H9 (cell line): ENCODE measurements around the gene DLG2. TPM values are rescaled to one million over a fixed set of nuclear protein-coding genes. Genes with fewer than 3 reads are reported as not detected.

Experiments used
- DNase-seq: peaks from one replicate; pipeline ENCODE4 v3.0.0-alpha.2; 2017
- H2AFZ ChIP-seq: one replicate; pipeline ENCODE4 v1.6.1; 2013; ENCODE audit warnings: mild to moderate bottlenecking, low read length, control low read depth, moderate library complexity
- H2AK5ac ChIP-seq: 2 replicates; pipeline ENCODE4 v1.6.1; 2013; ENCODE audit warnings: low read length, control low read depth, mixed read lengths; ENCODE audit not compliant: insufficient read length
- H2BK120ac ChIP-seq: one replicate; pipeline ENCODE4 v1.6.1; 2013; ENCODE audit warnings: low read depth, mild to moderate bottlenecking, low read length, control low read depth, inconsistent platforms; ENCODE audit not compliant: poor library complexity, severe bottlenecking
- H2BK12ac ChIP-seq: 2 replicates; pipeline ENCODE4 v1.6.1; 2013; ENCODE audit warnings: low read length, control low read depth, mixed read lengths, low read depth; ENCODE audit not compliant: insufficient read length
- H2BK15ac ChIP-seq: 2 replicates; pipeline ENCODE4 v1.6.1; 2013; ENCODE audit warnings: low read depth, low read length, control low read depth
- H2BK20ac ChIP-seq: one replicate; pipeline ENCODE4 v1.6.1; 2013; ENCODE audit warnings: low read depth, mild to moderate bottlenecking, low read length, control low read depth, inconsistent platforms; ENCODE audit not compliant: poor library complexity, severe bottlenecking
- H2BK5ac ChIP-seq: 2 replicates; pipeline ENCODE4 v1.6.1; 2013; ENCODE audit warnings: low read length, control low read depth, mixed read lengths; ENCODE audit not compliant: insufficient read length
- H3K14ac ChIP-seq: 2 replicates; pipeline ENCODE4 v1.6.1; 2013; ENCODE audit warnings: low read length, control low read depth; ENCODE audit not compliant: insufficient read depth
- H3K18ac ChIP-seq: 2 replicates; pipeline ENCODE4 v1.6.1; 2013; ENCODE audit warnings: low read depth, mild to moderate bottlenecking, mixed read lengths, low read length, control low read depth; ENCODE audit not compliant: insufficient read length
- H3K23ac ChIP-seq: 2 replicates; pipeline ENCODE4 v1.6.1; 2013; ENCODE audit warnings: low read length, control low read depth, mixed read lengths, low read depth; ENCODE audit not compliant: insufficient read length
- H3K23me2 ChIP-seq: 2 replicates; pipeline ENCODE4 v1.6.1; 2013; ENCODE audit warnings: low read depth, mild to moderate bottlenecking, mixed read lengths, low read length, control low read depth; ENCODE audit not compliant: insufficient read length, poor library complexity, severe bottlenecking
- H3K27ac ChIP-seq: 2 replicates; pipeline ENCODE4 v1.5.1; 2013; ENCODE audit warnings: low read length, control low read depth, mixed read lengths, low read depth; ENCODE audit not compliant: insufficient read length
- H3K27me3 ChIP-seq: 2 replicates; pipeline ENCODE4 v1.6.1; 2013; ENCODE audit warnings: low read length, control low read depth, inconsistent platforms; ENCODE audit not compliant: insufficient read depth
- H3K4ac ChIP-seq: 2 replicates; pipeline ENCODE4 v1.6.1; 2013; ENCODE audit warnings: low read depth, mild to moderate bottlenecking, control low read depth, inconsistent platforms, low read length, moderate library complexity
- H3K4me1 ChIP-seq: 2 replicates; pipeline ENCODE4 v1.6.1; 2013; ENCODE audit warnings: low read length, control low read depth, inconsistent platforms; ENCODE audit not compliant: insufficient read depth
- H3K4me2 ChIP-seq: 2 replicates; pipeline ENCODE4 v1.6.1; 2013; ENCODE audit warnings: low read length, control low read depth, mixed read lengths; ENCODE audit not compliant: insufficient read length, insufficient read depth
- H3K56ac ChIP-seq: 2 replicates; pipeline ENCODE4 v1.6.1; 2013; ENCODE audit warnings: low read depth, mild to moderate bottlenecking, mixed read lengths, low read length, control low read depth; ENCODE audit not compliant: insufficient read length
- H3K79me1 ChIP-seq: 2 replicates; pipeline ENCODE4 v1.6.1; 2013; ENCODE audit warnings: low read depth, mild to moderate bottlenecking, moderate library complexity, low read length, control low read depth, inconsistent platforms; ENCODE audit not compliant: insufficient read depth, poor library complexity, severe bottlenecking
- H3K79me2 ChIP-seq: 2 replicates; pipeline ENCODE4 v1.6.1; 2013; ENCODE audit warnings: low read length, control low read depth, inconsistent platforms; ENCODE audit not compliant: insufficient read depth
- H3K9ac ChIP-seq: 2 replicates; pipeline ENCODE4 v1.6.1; 2013; ENCODE audit warnings: low read length, control low read depth, mixed read lengths; ENCODE audit not compliant: insufficient read length; ENCODE audit errors: extremely low read depth
- H3K9me3 ChIP-seq: one replicate; pipeline ENCODE4 v1.6.1; 2013; ENCODE audit warnings: low read depth, low read length, inconsistent platforms; ENCODE audit not compliant: control insufficient read depth
- H3T11ph ChIP-seq: one replicate; pipeline ENCODE4 v1.6.1; 2013; ENCODE audit warnings: mild to moderate bottlenecking, low read length, control low read depth, inconsistent platforms
- H4K20me1 ChIP-seq: one replicate; pipeline ENCODE4 v1.6.1; 2013; ENCODE audit not compliant: control insufficient read depth, insufficient read length, insufficient read depth
- H4K5ac ChIP-seq: 2 replicates; pipeline ENCODE4 v1.6.1; 2013; ENCODE audit warnings: low read depth, mild to moderate bottlenecking, mixed read lengths, low read length, control low read depth; ENCODE audit not compliant: insufficient read length
- H4K8ac ChIP-seq: replicated peaks from 2 replicates; pipeline ENCODE4 v1.6.1; 2013; ENCODE audit warnings: low read length, control low read depth, mixed read lengths, low read depth; ENCODE audit not compliant: insufficient read length
- H4K91ac ChIP-seq: 2 replicates; pipeline ENCODE4 v1.6.1; 2013; ENCODE audit warnings: low read depth, mild to moderate bottlenecking, moderate library complexity, mixed read lengths, low read length, control low read depth; ENCODE audit not compliant: insufficient read length
- H3K27ac Mint-ChIP-seq, 3 experiments: 2 replicates in 2 of 3; 3 replicates in 1 of 3; pipeline ENCODE4 v1.8.0; 2020 to 2021; ENCODE audit warnings: mixed read lengths in 3 of 3, mild to moderate bottlenecking in 1 of 3, moderate library complexity in 1 of 3
- H3K27me3 Mint-ChIP-seq: 2 replicates; pipeline ENCODE4 v1.8.0; 2021; ENCODE audit warnings: low read depth, mild to moderate bottlenecking, moderate library complexity, mixed read lengths
- H3K36me3 Mint-ChIP-seq, 3 experiments: 2 replicates in 2 of 3; 3 replicates in 1 of 3; pipeline ENCODE4 v1.8.0; 2020 to 2021; ENCODE audit warnings: low read depth in 3 of 3, mixed read lengths in 3 of 3; ENCODE audit not compliant: insufficient read depth in 1 of 3
- H3K4me1 Mint-ChIP-seq, 2 experiments: 2 replicates each; pipeline ENCODE4 v1.8.0; 2020; ENCODE audit warnings: mixed read lengths in 2 of 2
- H3K4me3 Mint-ChIP-seq, 2 experiments: 2 replicates in 1 of 2; 3 replicates in 1 of 2; pipeline ENCODE4 v1.8.0; 2020 to 2021; ENCODE audit warnings: mild to moderate bottlenecking in 2 of 2, mixed read lengths in 2 of 2, moderate library complexity in 1 of 2
- H3K9me3 Mint-ChIP-seq, 2 experiments: 2 replicates in 1 of 2; 3 replicates in 1 of 2; pipeline ENCODE4 v1.8.0; 2020; ENCODE audit warnings: mild to moderate bottlenecking in 2 of 2, mixed read lengths in 2 of 2, moderate library complexity in 1 of 2
- CTCF ChIP-seq: fragments of 200-600 bp; sonication (generic); conservative IDR thresholded peaks from 3 replicates; pipeline ENCODE4 v1.8.0; 2021; ENCODE audit warnings: antibody characterized with exemption, mild to moderate bottlenecking
- WGBS: extraction: QIAGEN DNeasy Blood & Tissue Kit; methylation state at CpG from one replicate; pipeline ENCODE4 v1.1.7; 2013; ENCODE audit warnings: missing lambda C conversion rate, low lambda C conversion rate, mixed read lengths; ENCODE audit not compliant: insufficient read length; ENCODE audit errors: extremely low coverage; 5-methylcytosine and 5-hydroxymethylcytosine counted together
- total RNA-seq: library from RNA; stranded (reverse); gene quantifications from 2 replicates; pipeline ENCODE4 v1.2.1, GENCODE V29; 2021

DLG2 gene
- total RNA-seq, 1 experiment from 2014 or later, result 8.0 TPM

DNA sequence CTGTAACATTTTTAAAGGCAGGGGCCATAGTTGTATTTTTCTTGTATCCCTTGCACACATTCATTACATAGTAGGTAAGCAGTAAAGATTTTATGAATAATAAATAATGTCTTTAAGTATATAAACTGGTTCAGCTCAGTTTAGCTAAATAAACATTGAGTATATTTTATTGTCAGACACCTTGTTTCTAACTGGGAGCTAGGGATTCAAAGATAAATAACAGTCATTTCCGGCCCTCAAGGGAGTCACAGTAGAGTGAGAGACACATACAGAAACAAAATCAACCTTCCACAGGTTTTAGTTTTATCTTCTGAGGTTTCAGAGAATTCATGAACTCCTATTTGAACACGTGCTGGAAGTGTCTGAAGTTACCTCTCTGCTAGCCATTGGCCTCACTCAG, 760.2 kb downstream of the DLG2 start:
- no peak overlapping the region for H3K27ac Mint-ChIP-seq
- no peak for TF ChIP-seq CTCF
- no peaks in the 10 kb centered on the region; the same call in 1 of the 2 replicates for H3K4me1 ChIP-seq
- no peak overlapping the region for H3K23ac ChIP-seq
- no peak overlapping the region for H2AFZ ChIP-seq
- H3K79me1 ChIP-seq, result no peaks in the 10 kb centered on the region
- H3K4ac ChIP-seq, result no peak overlapping the region
- H2BK5ac ChIP-seq, result no peak overlapping the region
- H3K27me3 ChIP-seq, result no peaks in the 10 kb centered on the region
- H3K18ac ChIP-seq, result no peak overlapping the region
- no peak overlapping the region for H4K91ac ChIP-seq
- no peak overlapping the region for H2AK5ac ChIP-seq
- WGBS, result no CpG with 5 or more reads among the region's 2 CpGs
- no peak overlapping the region for H3K9ac ChIP-seq
- no peak overlapping the region for H2BK15ac ChIP-seq
- no peak overlapping the region for H3T11ph ChIP-seq
- no peak overlapping the region for H3K4me2 ChIP-seq
- H3K27ac ChIP-seq, result no peak overlapping the region
- no peaks in the 10 kb centered on the region for H3K23me2 ChIP-seq
- no peak overlapping the region for H4K8ac ChIP-seq
- no peak for DNase-seq
- H2BK20ac ChIP-seq, result no peak overlapping the region
- H3K27me3 Mint-ChIP-seq, result no peaks in the 10 kb centered on the region
- peaks cover 14 to 19% of the 10 kb centered on the region in 2 experiments for H3K4me1 Mint-ChIP-seq
- no peak overlapping the region for H3K4me3 Mint-ChIP-seq
- H2BK12ac ChIP-seq, result peak overlapping the region; percentile 50
- H3K79me2 ChIP-seq, result no peaks in the 10 kb centered on the region
- H3K9me3 Mint-ChIP-seq, result no peaks in the 10 kb centered on the region
- H3K9me3 ChIP-seq, result no peaks in the 10 kb centered on the region
- no peak overlapping the region for H4K5ac ChIP-seq
- no peaks in the 10 kb centered on the region for H3K36me3 Mint-ChIP-seq
- H3K14ac ChIP-seq, result no peak overlapping the region
- no peak overlapping the region for H3K56ac ChIP-seq
- no peaks in the 10 kb centered on the region for H4K20me1 ChIP-seq
- no peak overlapping the region for H2BK120ac ChIP-seq
